ENCODE data around the gene GRB7. TPM values are rescaled to one million over a fixed set of nuclear protein-coding genes. Genes with fewer than 3 reads are reported as not detected.
A peak's percentile ranks its signal among the peaks of the same experiment; 100 is the strongest.

Gene GRB7
- total RNA-seq: 10 to 100 TPM; 54.6 to 73.9 TPM
- 6.1 TPM for polyA plus RNA-seq (2013, experiment 1 of 2)
- 4.4 TPM for polyA plus RNA-seq (2013, experiment 2 of 2)
- long read RNA-seq, experiment 1, partial matches to known transcripts: 9 of 30 reads
- long read RNA-seq, experiment 1, other reads (novel, unspliced or antisense): 14 of 30 reads
- long read RNA-seq, experiment 2, transcript GRB7-201 (15 exons, 2,243 nt): minor isoform, 8 of 65 reads
- long read RNA-seq, experiment 2, transcript GRB7-204 (15 exons, 2,093 nt): major isoform, 26 of 65 reads
- long read RNA-seq, experiment 2, partial matches to known transcripts: 10 of 65 reads
- long read RNA-seq, experiment 2, other reads (novel, unspliced or antisense): 21 of 65 reads
- long read RNA-seq, experiment 3, transcript GRB7-201 (15 exons, 2,243 nt): minor isoform, 17 of 109 reads
- long read RNA-seq, experiment 3, transcript GRB7-204 (15 exons, 2,093 nt): major isoform, 44 of 109 reads
- long read RNA-seq, experiment 3, partial matches to known transcripts: 12 of 109 reads
- long read RNA-seq, experiment 3, other reads (novel, unspliced or antisense): 34 of 109 reads
- long read RNA-seq, experiment 4, transcript GRB7-204 (15 exons, 2,093 nt): major isoform, 13 of 34 reads
- long read RNA-seq, experiment 4, transcript GRB7-201 (15 exons, 2,243 nt): minor isoform, 6 of 34 reads
- long read RNA-seq, experiment 4, partial matches to known transcripts: 9 of 34 reads
- long read RNA-seq, experiment 4, other reads (novel, unspliced or antisense): 6 of 34 reads

DNA sequence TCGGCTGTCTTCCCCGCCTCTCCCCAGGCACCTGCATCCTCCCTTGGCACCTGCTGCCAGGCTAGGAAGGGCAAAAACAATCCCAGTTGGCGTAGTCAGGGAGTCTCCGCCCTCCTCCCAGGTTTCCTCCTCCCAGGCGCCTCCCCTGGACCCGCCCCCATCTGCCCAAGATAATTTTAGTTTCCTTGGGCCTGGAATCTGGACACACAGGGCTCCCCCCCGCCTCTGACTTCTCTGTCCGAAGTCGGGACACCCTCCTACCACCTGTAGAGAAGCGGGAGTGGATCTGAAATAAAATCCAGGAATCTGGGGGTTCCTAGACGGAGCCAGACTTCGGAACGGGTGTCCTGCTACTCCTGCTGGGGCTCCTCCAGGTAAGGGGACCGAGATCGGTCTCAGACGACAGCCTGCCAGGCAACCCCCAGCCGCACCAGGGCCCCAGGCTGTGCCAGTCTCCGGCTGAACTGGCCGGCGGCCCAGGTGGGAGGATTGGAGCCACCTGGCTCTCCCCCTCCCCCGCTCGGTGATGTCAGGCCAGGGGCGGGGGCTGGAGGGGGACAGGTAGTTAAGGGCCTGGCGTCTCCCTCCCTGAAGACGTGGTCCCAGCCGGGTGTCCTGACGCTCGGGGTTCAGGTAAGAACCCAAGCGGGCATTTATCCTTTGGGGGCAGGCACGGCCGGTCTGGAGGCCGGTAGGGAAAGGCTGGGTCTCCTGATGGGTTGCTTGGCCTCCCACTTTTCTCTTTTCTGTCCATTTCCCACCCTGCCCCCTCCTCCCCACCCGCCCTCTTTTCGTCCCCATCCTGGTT is at the start of gene GRB7:
TSS of gene GRB7 (plus strand) at position 179 of the 808 bp plus-strand sequence. CDS start 4,364 bp downstream, outside the sequence.
- H3K9me3 Mint-ChIP-seq: no peaks in the 10 kb centered on the region
- H3K27me3 Mint-ChIP-seq (ENCODE audit: insufficient read depth): no peaks in the 10 kb centered on the region
- peak within 1 kb of the TSS; percentile 98 for H3K27ac Mint-ChIP-seq
- Histone ChIP-seq H3K27ac (ENCODE audit: low read depth, low read length) (no peak within 1 kb of the TSS), H3K9ac (ENCODE audit: extremely low read depth, low read length, poor library complexity, severe bottlenecking) (peak within 1 kb of the TSS; percentile 86), H3K27me3 (ENCODE audit: control insufficient read depth, insufficient read depth, low read length, poor library complexity, severe bottlenecking) (no peaks in the 10 kb centered on the region), H3K4me3 (ENCODE audit: low read length) (peak within 1 kb of the TSS; percentile 87), H3K9me3 (ENCODE audit: control insufficient read depth, low read length) (no peaks in the 10 kb centered on the region), H3K4me1 (ENCODE audit: control insufficient read depth, insufficient read depth, low read length) (peaks cover 5% of the 10 kb centered on the region), H3K36me3 (ENCODE audit: control insufficient read depth, insufficient read depth, low read length) (peaks cover 3% of the 10 kb centered on the region)
- DNase-seq: peak; percentile 93
- peak within 1 kb of the TSS; percentile 88 for H3K4me3 Mint-ChIP-seq
- TF ChIP-seq CTCF (conservative IDR thresholded peaks at IDR 0.05): no peak
- WGBS, 2 experiments (ENCODE audit: insufficient coverage in 1 of 2, insufficient read length in 1 of 2): 8 to 12% methylated on average over 15 to 34 of the region's 34 CpGs
- H3K36me3 Mint-ChIP-seq (ENCODE audit: low read depth): peaks cover 5% of the 10 kb centered on the region
- peaks cover 28% of the 10 kb centered on the region for H3K4me1 Mint-ChIP-seq

GRCh38 chr17:39688475-39688835 is 49.3 kb upstream of the GRB7 start:
- H3K4me3 Mint-ChIP-seq: peak overlapping the region; percentile 80
- H3K4me3 ChIP-seq (ENCODE audit: low read length): peak overlapping the region; percentile 91
- peak overlapping the region; percentile 43 for H3K9ac ChIP-seq (ENCODE audit: extremely low read depth, low read length, poor library complexity, severe bottlenecking)
- H3K27me3 ChIP-seq (ENCODE audit: control insufficient read depth, insufficient read depth, low read length, poor library complexity, severe bottlenecking): no peaks in the 10 kb centered on the region
- WGBS, 2 experiments (ENCODE audit: insufficient coverage in 1 of 2, insufficient read length in 1 of 2): 5 to 22% methylated on average over 2 to 6 of the region's 6 CpGs
- no peaks in the 10 kb centered on the region for H3K9me3 ChIP-seq (ENCODE audit: control insufficient read depth, low read length)
- H3K27ac ChIP-seq (ENCODE audit: low read depth, low read length): peak overlapping the region; percentile 78
- TF ChIP-seq CTCF (conservative IDR thresholded peaks at IDR 0.05): no peak
- DNase-seq: peak; percentile 78
- peaks cover 14% of the 10 kb centered on the region for H3K36me3 Mint-ChIP-seq (ENCODE audit: low read depth)
- H3K27me3 Mint-ChIP-seq (ENCODE audit: insufficient read depth): peaks cover 1% of the 10 kb centered on the region
- H3K4me1 Mint-ChIP-seq: peaks cover 24% of the 10 kb centered on the region
- no peaks in the 10 kb centered on the region for H3K36me3 ChIP-seq (ENCODE audit: control insufficient read depth, insufficient read depth, low read length)
- peaks cover 2% of the 10 kb centered on the region for H3K9me3 Mint-ChIP-seq
- H3K4me1 ChIP-seq (ENCODE audit: control insufficient read depth, insufficient read depth, low read length): peaks cover 3% of the 10 kb centered on the region
- peak overlapping the region; percentile 91 for H3K27ac Mint-ChIP-seq

- Mint-ChIP-seq H3K27me3 (ENCODE audit: insufficient read depth) (peaks cover 1% of the 10 kb centered on the region), H3K36me3 (ENCODE audit: low read depth) (peaks cover 13% of the 10 kb centered on the region), H3K4me3 (peak overlapping the region; percentile 80), H3K27ac (peak overlapping the region; percentile 91), H3K9me3 (peaks cover 2% of the 10 kb centered on the region), H3K4me1 (peaks cover 24% of the 10 kb centered on the region)
- H3K27ac ChIP-seq (ENCODE audit: low read depth, low read length): no peak overlapping the region
- H3K9me3 ChIP-seq (ENCODE audit: control insufficient read depth, low read length): no peaks in the 10 kb centered on the region
- no peaks in the 10 kb centered on the region for H3K27me3 ChIP-seq (ENCODE audit: control insufficient read depth, insufficient read depth, low read length, poor library complexity, severe bottlenecking)
- no peaks in the 10 kb centered on the region for H3K36me3 ChIP-seq (ENCODE audit: control insufficient read depth, insufficient read depth, low read length)
- DNase-seq: peak; percentile 90
- TF ChIP-seq CTCF (conservative IDR thresholded peaks at IDR 0.05): no peak
- 4 to 10% methylated on average over 2 to 3 of the region's 3 CpGs for WGBS, 2 experiments (ENCODE audit: insufficient coverage in 1 of 2, insufficient read length in 1 of 2)
- peaks cover 3% of the 10 kb centered on the region for H3K4me1 ChIP-seq (ENCODE audit: control insufficient read depth, insufficient read depth, low read length)
- peak overlapping the region; percentile 91 for H3K4me3 ChIP-seq (ENCODE audit: low read length)
- no peak overlapping the region for H3K9ac ChIP-seq (ENCODE audit: extremely low read depth, low read length, poor library complexity, severe bottlenecking)
These were observed 48.8 kb upstream of the GRB7 start for GRCh38 chr17:39688945-39689344.
